ENCODE results near the gene NAALADL2.

DNA sequence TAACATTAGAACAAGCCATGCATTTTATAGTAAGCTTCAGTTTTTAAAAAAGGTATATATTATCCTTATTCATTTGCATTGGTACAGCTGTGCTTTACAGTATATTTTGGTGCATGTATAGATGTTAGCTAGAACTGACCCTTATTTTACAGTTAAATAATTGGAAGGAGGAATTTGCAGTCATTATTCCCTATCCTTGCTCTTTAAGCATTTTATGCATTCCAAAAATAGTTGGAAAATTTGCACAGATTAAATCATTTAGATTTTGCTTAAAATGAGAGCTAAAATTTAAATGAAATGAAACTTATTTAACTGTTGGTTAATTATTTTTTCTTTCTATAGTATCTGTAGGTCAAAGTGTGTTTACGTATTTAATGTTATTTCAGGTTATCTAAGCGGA is 667.1 kb downstream of the NAALADL2 start:
- TF ChIP-seq NFYB (CRISPR knock-in tag; IDR thresholded peaks at IDR 0.05) (no peak), EP300 (IDR thresholded peaks at IDR 0.05; ENCODE audit: low read depth in 2 of 2, low read length in 2 of 2) (no peak), EP300 (CRISPR knock-in tag; IDR thresholded peaks at IDR 0.05; ENCODE audit: borderline replicate concordance) (no peak), ZNF766 (CRISPR knock-in tag; IDR thresholded peaks at IDR 0.05; ENCODE audit: borderline replicate concordance) (no peak), POLR2AphosphoS5 (IDR thresholded peaks at IDR 0.05; ENCODE audit: low read depth, low read length) (no peak), HOXA9 (CRISPR knock-in tag; IDR thresholded peaks at IDR 0.05; ENCODE audit: borderline replicate concordance) (no peak), RFX5 (IDR thresholded peaks at IDR 0.05; ENCODE audit: low read depth, low read length) (no peak)
- TF ChIP-seq, protein P1, sequence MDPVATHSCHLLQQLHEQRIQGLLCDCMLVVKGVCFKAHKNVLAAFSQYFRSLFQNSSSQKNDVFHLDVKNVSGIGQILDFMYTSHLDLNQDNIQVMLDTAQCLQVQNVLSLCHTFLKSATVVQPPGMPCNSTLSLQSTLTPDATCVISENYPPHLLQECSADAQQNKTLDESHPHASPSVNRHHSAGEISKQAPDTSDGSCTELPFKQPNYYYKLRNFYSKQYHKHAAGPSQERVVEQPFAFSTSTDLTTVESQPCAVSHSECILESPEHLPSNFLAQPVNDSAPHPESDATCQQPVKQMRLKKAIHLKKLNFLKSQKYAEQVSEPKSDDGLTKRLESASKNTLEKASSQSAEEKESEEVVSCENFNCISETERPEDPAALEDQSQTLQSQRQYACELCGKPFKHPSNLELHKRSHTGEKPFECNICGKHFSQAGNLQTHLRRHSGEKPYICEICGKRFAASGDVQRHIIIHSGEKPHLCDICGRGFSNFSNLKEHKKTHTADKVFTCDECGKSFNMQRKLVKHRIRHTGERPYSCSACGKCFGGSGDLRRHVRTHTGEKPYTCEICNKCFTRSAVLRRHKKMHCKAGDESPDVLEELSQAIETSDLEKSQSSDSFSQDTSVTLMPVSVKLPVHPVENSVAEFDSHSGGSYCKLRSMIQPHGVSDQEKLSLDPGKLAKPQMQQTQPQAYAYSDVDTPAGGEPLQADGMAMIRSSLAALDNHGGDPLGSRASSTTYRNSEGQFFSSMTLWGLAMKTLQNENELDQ (CRISPR knock-in tag; IDR thresholded peaks at IDR 0.05; ENCODE audit: borderline replicate concordance) = no peak
